Hepatic stellate cell (primary cell): Measurements from ENCODE around the gene CCDC69.

ENCODE experiments used
- DNase-seq: peaks from one replicate; pipeline ENCODE4 v3.0.0; 2011; ENCODE audit warnings: low spot score

Gene CCDC69

GRCh38 chr5:151164687-151165392 lies 59.1 kb downstream of the CCDC69 start:
- DNase-seq, result peak; percentile 68

GRCh38 chr5:151162776-151163175 lies 61.1 kb downstream of the CCDC69 start:
- DNase-seq, result no peak

GRCh38 chr5:151159649-151160373 lies 64.1 kb downstream of the CCDC69 start:
- DNase-seq, result no peak

GRCh38 chr5:151158287-151158661 lies 65.6 kb downstream of the CCDC69 start:
- no peak for DNase-seq

- DNase-seq, result peak; percentile 96
Observed at GRCh38 chr5:151157426-151158286, 66.2 kb downstream of the CCDC69 start, which contains the start of gene ANXA6. TSS of gene ANXA6 (minus strand) at chr5:151157779. CDS start at chr5:151147901, 9,878 bp downstream.

DNA sequence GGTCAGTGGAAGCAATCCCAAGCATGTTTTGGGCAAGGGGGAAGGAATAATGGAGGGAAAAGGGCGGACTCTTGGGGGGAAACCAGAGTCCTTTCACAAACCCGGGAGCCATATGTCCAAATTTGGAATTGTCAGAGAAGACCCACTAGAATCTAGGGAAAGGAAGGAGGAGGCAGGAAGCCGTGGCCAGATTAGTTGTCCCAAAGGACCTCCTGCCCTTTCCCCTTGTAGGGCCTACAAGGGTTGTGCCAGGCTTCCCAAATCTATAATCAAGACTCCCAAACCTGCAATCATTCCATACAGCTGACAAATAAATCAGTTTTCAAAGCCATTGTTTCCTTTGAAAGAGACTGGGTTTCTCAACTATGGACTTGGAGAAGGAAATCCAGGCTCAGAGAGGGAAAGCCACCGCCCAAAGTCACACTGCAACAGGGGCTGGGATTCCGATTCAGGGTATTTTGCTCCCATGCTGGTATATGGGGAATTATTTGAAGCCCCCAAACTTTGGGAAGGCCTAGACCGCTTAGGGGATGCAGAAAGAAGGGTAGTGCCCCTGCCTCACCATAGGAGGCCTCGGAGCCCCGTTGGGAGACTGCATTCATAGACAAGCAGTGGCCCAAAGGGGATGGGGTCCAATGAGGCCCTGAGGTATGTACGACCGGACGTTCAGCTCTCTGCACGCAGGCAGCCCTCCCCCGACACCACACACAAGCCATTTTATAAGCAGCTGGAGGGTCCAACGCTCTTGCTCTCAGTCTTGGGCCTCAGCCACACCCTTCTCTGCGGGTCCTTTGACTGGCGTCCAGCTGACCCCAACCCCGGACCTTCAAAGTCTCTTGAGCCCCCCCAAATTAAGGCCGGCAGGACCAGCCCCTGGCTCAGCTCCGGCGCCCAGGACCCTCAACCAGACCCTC lies 67.1 kb downstream of the CCDC69 start:
- no peak for DNase-seq

- peak; percentile 80 for DNase-seq
Observed at GRCh38 chr5:151155775-151156506, 68.0 kb downstream of the CCDC69 start.

GRCh38 chr5:151154931-151155774 lies 68.7 kb downstream of the CCDC69 start:
- no peak for DNase-seq

DNA sequence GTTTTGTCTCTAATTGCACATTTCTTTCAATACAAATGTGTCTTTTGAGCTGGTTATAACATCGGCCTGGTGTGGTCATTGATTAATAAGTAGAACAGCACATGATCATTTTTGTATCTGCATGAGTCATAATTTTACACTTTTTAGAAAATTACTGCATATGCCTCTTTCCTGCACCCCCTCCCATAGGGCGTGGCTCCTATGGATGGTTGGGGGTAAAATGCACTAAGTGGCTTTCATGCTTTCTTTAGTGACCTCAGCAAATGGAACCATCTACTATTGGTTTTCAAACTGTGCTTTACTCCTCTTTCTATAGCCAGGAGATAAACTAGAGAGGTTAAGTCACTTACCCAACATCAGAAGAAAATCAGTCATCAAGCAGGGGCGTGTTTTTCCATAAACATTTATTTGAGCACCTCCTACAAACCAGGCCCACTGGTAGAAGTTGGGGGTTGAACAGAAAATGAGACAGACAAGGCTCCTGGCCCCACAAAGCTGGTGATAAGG lies 70.1 kb downstream of the CCDC69 start:
- DNase-seq, result no peak

DNA sequence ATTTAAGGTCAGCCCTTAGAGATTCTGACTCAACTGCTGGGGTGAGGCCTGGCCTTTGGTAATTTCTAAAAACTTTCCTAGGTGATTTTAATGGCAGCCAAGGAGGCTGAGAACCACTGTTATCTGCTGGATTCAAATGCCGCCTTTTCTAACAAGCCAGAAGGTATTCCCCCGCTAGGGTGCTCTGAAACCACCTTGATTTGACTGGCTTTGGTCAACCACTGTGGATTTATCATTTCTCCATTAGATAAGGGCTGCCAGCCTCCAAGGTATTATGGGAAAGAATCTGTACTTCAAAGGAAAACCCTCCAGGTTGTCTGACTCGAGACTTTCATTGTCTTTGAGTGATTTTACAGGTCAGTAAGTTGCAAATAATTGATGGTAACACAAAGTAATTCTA lies 70.6 kb downstream of the CCDC69 start:
- DNase-seq, result no peak

- no peak for DNase-seq
Observed at GRCh38 chr5:151151793-151152192, 72.1 kb downstream of the CCDC69 start.

GRCh38 chr5:151151263-151151660 lies 72.6 kb downstream of the CCDC69 start:
- no peak for DNase-seq

- DNase-seq, result no peak
Observed at GRCh38 chr5:151150471-151151262, 73.2 kb downstream of the CCDC69 start.

GRCh38 chr5:151148583-151148982 lies 75.3 kb downstream of the CCDC69 start:
- no peak for DNase-seq

DNA sequence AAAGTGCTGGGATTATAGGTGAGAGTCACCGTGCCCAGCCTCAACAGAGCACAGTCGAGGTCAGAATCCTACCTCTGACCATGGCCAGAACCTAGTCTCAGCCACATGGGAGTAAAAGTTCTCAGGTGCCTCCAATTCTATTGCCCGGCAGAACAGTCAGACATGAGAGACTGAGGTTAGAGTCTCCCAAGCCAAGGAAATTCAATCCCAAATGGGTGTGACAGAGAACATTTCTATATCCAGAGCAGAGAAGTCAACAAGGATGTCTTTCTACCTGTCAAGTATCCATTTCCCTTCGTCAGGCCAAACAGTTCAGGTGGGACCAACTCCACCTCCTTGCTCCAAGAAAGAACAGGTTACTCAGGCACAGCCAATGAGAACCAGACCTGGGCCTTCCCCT lies 76.9 kb downstream of the CCDC69 start:
- no peak for DNase-seq

- DNase-seq, result no peak
Observed at GRCh38 chr5:151146061-151146460, 77.8 kb downstream of the CCDC69 start.

DNA sequence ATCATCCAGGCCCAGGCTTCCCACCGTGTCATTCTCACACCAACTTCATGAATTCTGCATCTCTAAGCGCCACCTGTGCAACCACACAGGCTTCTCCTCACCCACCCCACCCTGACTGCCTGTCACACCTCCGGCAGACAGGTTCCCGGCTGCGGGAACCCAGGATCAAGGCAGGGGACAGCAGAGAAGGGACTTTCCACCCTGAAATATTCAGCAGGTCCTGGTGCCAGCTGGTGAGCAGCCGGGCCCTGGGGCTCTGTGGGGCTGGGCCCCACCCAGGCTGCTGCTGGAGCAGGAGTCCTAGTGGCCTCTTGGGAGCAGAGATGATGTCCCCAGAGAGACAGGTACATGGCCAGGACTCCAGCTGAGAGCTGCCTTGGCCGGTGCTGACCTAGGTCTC lies 79.0 kb downstream of the CCDC69 start:
- no peak for DNase-seq

DNA sequence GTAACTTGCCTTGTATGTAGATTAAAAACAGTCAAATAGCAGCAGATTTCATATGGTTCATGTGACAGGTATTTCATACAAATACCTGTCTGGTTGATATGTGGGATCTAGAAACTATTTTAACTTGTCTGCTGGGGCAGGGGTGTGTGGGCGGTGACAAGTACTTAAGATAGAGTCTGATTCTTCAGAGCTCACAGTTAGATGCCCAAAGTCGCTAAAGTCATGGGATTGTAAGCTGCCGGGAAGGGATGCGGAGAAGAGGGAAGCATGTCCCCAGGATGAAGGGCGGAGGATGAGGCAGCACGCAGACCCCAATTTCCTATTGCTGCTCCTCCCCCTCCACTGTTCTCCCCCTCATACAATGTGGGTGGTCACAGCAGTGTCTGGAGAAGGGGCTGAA lies 79.6 kb downstream of the CCDC69 start:
- DNase-seq, result no peak

- no peak for DNase-seq
Observed at GRCh38 chr5:151143645-151144044, 80.2 kb downstream of the CCDC69 start.
